HG03095 (cell line): ENCODE results near the gene RPL4.
"Not testable (repeated sequence)": the region's sequence is repeated elsewhere in the genome, so short reads cannot be mapped to it uniquely, and the experiment has no call there.

Experiments used
- ATAC-seq: cut with Tn5 transposase; IDR thresholded peaks from one replicate; pipeline ENCODE4 v1.9.1; 2021; ENCODE audit warnings: moderate library complexity; ENCODE audit not compliant: unreplicated experiment

The RPL4 gene

GRCh38 chr15:66504563-66505429, at the start of gene RPL4, which contains the start of gene ZWILCH:
Gene RPL4 (minus strand): TSS chr15:66504855. CDS start chr15:66504790, 65 bp downstream.
Gene ZWILCH (plus strand): TSS chr15:66505326. CDS start chr15:66505339, 13 bp downstream.
- ATAC-seq, result peak; percentile 67

- ATAC-seq, result no peak
Observed at GRCh38 chr15:66545255-66545654, 40.6 kb upstream of the RPL4 start.

GRCh38 chr15:66542896-66543295, 38.2 kb upstream of the RPL4 start:
- no peak for ATAC-seq

- ATAC-seq, result no peak
Observed at GRCh38 chr15:66535056-66535455, 30.4 kb upstream of the RPL4 start.

GRCh38 chr15:66524838-66525237, 20.2 kb upstream of the RPL4 start:
- ATAC-seq, result no peak

GRCh38 chr15:66523926-66524325, 19.3 kb upstream of the RPL4 start:
- no peak for ATAC-seq

- no peak for ATAC-seq
Observed at GRCh38 chr15:66515901-66516322, 11.3 kb upstream of the RPL4 start.

GRCh38 chr15:66514586-66514985, 9.9 kb upstream of the RPL4 start:
- ATAC-seq, result no peak

- no peak for ATAC-seq
Observed at GRCh38 chr15:66508293-66508883, 3.7 kb upstream of the RPL4 start.

GRCh38 chr15:66505818-66506217, 1.2 kb upstream of the RPL4 start:
- no peak for ATAC-seq

GRCh38 chr15:66505430-66505811, 766 bp upstream of the RPL4 start:
- peak; percentile 25 for ATAC-seq

- ATAC-seq, result no peak
Observed at GRCh38 chr15:66503780-66504562, 684 bp downstream of the RPL4 start.

GRCh38 chr15:66503041-66503648, 1.5 kb downstream of the RPL4 start:
- ATAC-seq, result not testable (repeated sequence)

GRCh38 chr15:66502491-66502890, 2.2 kb downstream of the RPL4 start:
- ATAC-seq, result no peak

- ATAC-seq, result not testable (repeated sequence)
Observed at GRCh38 chr15:66500346-66500745, 4.3 kb downstream of the RPL4 start.

- ATAC-seq, result no peak
Observed at GRCh38 chr15:66498501-66499386, 5.9 kb downstream of the RPL4 start.

- ATAC-seq, result peak; percentile 76
Observed at GRCh38 chr15:66497502-66498455, 6.9 kb downstream of the RPL4 start, which contains the start of gene SNAPC5. Gene SNAPC5 (minus strand): TSS chr15:66497762. CDS start chr15:66497731, 31 bp downstream.

GRCh38 chr15:66496951-66497501, 7.6 kb downstream of the RPL4 start:
- ATAC-seq, result no peak
